Activated T-helper 2 cell treated with anti-CD3 and anti-CD28 coated beads, Interferon-gamma antibody, Interleukin-2, Interleukin-4, amounts not matched to agents 10 μg/mL and 5 μg/mL and 100 μg/mL, durations not matched to agents 14 hours and 24 hours and 36 hours (primary cell): ENCODE data around the gene MANSC1. TPM values are rescaled to one million over a fixed set of nuclear protein-coding genes. Genes with fewer than 3 reads are reported as not detected.

Experiments
- DNase-seq: peaks from one replicate; pipeline ENCODE4 v3.0.0; 2021; ENCODE audit warnings: low spot score
- H3K27ac Mint-ChIP-seq: one replicate; pipeline ENCODE4 v1.8.0; 2021; ENCODE audit warnings: mixed read lengths
- H3K27me3 Mint-ChIP-seq: one replicate; pipeline ENCODE4 v1.8.0; 2021; ENCODE audit warnings: low read depth, mixed read lengths
- H3K36me3 Mint-ChIP-seq: one replicate; pipeline ENCODE4 v1.8.0; 2021; ENCODE audit warnings: low read depth, mixed read lengths
- H3K4me1 Mint-ChIP-seq: one replicate; pipeline ENCODE4 v1.8.0; 2021; ENCODE audit warnings: low read depth, mixed read lengths
- H3K4me3 Mint-ChIP-seq: one replicate; pipeline ENCODE4 v1.8.0; 2021; ENCODE audit warnings: low read depth, mild to moderate bottlenecking, moderate library complexity, mixed read lengths
- H3K9me3 Mint-ChIP-seq: one replicate; pipeline ENCODE4 v1.8.0; 2021; ENCODE audit warnings: mixed read lengths
- intact Hi-C: fragments of 100-400 bp; cut with micrococcal nuclease; formaldehyde crosslinking; loops from one replicate; pipeline ENCODE4 v1.15.1; 2023
- total RNA-seq: library from RNA; stranded (reverse); gene quantifications from 2 replicates; pipeline ENCODE4 v1.2.3, GENCODE V29; 2022

The MANSC1 gene
- total RNA-seq, 1 donor from 2014 or later: 0.25 TPM

DNA sequence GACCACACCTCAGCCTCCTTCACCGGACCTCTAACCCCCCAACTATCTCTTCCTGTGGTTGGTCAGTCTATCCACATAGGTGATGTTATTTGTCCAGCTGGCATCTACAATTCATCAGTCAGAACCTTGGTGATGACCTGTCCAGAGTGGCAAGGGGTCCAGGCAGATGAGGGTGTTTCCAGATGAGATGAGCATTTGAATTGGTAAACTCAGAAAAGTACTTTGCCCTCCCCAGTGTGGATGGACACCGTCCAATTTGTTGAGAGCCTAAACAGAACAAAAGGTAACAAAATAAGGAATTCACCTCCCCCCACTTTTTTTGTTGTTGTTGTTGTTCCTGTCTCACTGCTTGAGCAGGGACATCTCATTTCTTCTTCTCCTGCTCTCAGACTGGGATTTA lies 48.9 kb downstream of the MANSC1 start:
- H3K27ac Mint-ChIP-seq: no peak overlapping the region
- no peak overlapping the region for H3K4me3 Mint-ChIP-seq
- H3K27me3 Mint-ChIP-seq: peaks cover 11% of the 10 kb centered on the region
- intact Hi-C loops: no loop called here
- no peak for DNase-seq
- no peaks in the 10 kb centered on the region for H3K9me3 Mint-ChIP-seq
- H3K4me1 Mint-ChIP-seq: no peaks in the 10 kb centered on the region
- H3K36me3 Mint-ChIP-seq: no peaks in the 10 kb centered on the region

DNA sequence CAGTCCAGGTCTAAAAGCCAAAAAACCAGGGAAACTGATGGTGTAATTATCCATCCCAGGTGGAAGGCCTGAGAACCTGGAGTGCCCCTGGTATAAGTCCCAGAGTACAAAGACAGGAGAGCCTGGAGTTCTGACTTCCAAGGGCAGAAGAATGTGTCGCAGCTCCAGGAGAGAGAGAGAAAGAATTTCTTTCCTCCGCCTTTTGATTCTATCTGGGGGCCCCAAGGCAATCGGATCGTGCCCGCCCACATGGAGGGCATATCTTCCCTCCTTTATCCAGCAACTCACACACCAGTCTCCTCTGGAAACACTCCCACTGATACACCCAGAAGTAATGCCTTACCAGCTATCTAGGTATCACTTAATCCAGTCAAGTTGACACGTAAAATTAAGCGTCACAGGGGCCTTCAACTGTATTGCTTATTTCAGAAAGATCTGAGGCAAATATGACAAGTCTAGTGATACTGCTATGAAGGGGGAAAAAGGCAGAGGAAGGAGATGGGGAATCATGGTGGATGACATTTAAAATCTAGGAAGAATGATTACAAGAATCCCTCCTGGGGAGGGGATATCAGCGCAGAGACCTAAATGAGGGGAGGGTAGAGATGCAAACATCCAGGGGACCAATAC lies 52.7 kb downstream of the MANSC1 start:
- Mint-ChIP-seq H3K27me3 (peaks cover 4% of the 10 kb centered on the region), H3K4me1 (no peaks in the 10 kb centered on the region), H3K4me3 (no peak overlapping the region), H3K27ac (no peak overlapping the region), H3K36me3 (no peaks in the 10 kb centered on the region), H3K9me3 (no peaks in the 10 kb centered on the region)
- no peak for DNase-seq
- intact Hi-C loops: no loop called here

- H3K27ac Mint-ChIP-seq: no peak overlapping the region
- peaks cover 2% of the 10 kb centered on the region for H3K27me3 Mint-ChIP-seq
These were observed 55.6 kb downstream of the MANSC1 start for GRCh38 chr12:12294215-12295005.

DNA sequence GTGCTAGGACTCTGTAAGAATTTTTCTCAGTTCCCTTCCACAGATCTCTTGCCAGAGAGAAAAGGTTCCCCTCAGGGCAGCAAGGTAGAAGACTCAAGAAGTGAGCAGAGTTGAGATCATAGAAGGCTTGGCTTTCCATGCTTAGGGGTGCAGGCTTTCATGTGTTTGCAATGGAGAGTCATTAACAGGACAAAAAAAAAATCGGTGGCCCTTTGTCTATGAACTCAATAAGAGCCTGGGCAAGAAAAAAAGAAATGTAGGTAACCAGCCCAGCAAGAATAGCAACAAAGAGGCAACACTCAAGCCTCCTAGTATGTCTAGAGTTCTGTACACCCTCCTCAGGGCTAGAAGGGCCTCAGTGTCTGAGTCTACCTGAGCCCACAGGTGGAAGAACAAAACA lies 59.8 kb downstream of the MANSC1 start:
- H3K27ac Mint-ChIP-seq: no peak overlapping the region
- intact Hi-C loops: no loop called here
- no peaks in the 10 kb centered on the region for H3K4me1 Mint-ChIP-seq
- no peaks in the 10 kb centered on the region for H3K36me3 Mint-ChIP-seq
- H3K9me3 Mint-ChIP-seq: no peaks in the 10 kb centered on the region
- H3K27me3 Mint-ChIP-seq: peaks cover 3% of the 10 kb centered on the region
- H3K4me3 Mint-ChIP-seq: no peak overlapping the region
- DNase-seq: no peak

More at GRCh38 chr12:12294215-12295005, 55.6 kb downstream of the MANSC1 start:
- Mint-ChIP-seq H3K4me1 (no peaks in the 10 kb centered on the region), H3K4me3 (no peak overlapping the region), H3K36me3 (no peaks in the 10 kb centered on the region), H3K9me3 (no peaks in the 10 kb centered on the region)
- no peak for DNase-seq
- intact Hi-C loops: no loop called here

DNA sequence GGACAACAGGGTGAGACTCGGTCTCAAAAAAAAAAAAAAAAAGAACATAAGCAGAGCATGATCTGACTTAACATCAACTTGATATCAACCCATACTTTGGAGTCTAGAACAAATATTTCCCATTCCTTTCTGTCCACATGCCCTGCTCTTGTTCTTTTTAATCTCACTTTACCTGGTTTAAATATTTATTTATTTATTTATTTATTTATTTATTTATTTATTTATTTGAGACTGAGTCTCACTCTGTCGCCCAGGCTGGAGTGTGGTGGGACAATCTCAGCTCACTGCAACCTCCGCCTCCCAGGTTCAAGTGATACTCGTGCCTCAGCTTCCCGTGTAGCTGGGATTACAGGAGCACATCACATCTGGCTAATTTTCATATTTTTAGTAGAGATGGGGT lies 63.6 kb downstream of the MANSC1 start:
- Mint-ChIP-seq H3K4me1 (no peaks in the 10 kb centered on the region), H3K36me3 (no peaks in the 10 kb centered on the region), H3K9me3 (no peaks in the 10 kb centered on the region), H3K27ac (no peak overlapping the region), H3K27me3 (peaks cover 22% of the 10 kb centered on the region), H3K4me3 (no peak overlapping the region)
- no peak for DNase-seq
- intact Hi-C loops: no loop called here

- intact Hi-C loops: no loop called here
- Mint-ChIP-seq H3K36me3 (no peaks in the 10 kb centered on the region), H3K4me1 (no peaks in the 10 kb centered on the region), H3K27ac (no peak overlapping the region), H3K9me3 (no peaks in the 10 kb centered on the region), H3K4me3 (no peak overlapping the region), H3K27me3 (peaks cover 28% of the 10 kb centered on the region)
- DNase-seq: no peak
These were observed 67.1 kb downstream of the MANSC1 start for GRCh38 chr12:12282761-12283425.

DNA sequence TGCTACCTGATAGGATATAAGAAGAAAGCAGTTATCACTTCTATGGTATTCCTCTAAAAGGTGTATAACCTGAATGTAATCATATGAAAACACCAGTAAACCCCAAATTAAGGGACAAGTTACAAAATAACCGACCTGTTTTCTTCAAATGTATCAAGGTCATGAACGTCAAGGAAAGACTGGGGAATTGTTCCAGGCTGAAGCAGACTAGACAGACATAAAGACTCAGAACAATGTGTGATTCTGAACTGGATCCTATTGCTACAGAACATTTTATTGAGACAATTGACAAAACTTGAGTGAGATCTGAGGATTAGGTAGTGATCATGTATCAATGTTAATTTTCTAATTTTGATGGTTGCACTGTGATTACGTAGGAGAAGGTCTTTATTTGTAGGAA lies 67.8 kb downstream of the MANSC1 start:
- Mint-ChIP-seq H3K4me3 (no peak overlapping the region), H3K27me3 (peaks cover 31% of the 10 kb centered on the region)
- intact Hi-C loops: no loop called here

DNA sequence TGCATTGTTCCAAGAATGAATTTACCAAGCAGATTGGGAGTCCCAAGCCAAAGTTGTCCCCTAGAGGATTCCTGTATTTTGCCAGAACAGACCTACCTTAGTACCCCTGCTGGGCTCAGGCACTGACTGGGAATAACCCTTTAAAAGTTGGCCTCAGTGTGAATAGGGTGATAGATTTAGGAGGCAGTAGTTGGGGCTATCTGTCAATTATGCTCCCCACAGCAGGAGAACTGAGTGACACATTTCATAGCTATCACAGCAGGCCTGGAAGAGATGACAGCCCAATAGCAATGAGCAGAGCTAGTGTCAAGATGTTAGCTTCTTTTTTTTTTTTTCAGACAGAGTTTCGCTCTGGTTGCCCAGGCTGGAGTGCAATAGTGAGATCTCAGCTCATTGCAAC lies 68.9 kb downstream of the MANSC1 start:
- no peak overlapping the region for H3K4me3 Mint-ChIP-seq
- H3K27me3 Mint-ChIP-seq: peaks cover 32% of the 10 kb centered on the region
- no peaks in the 10 kb centered on the region for H3K9me3 Mint-ChIP-seq
- no peak overlapping the region for H3K27ac Mint-ChIP-seq
- intact Hi-C loops: no loop called here
- H3K36me3 Mint-ChIP-seq: no peaks in the 10 kb centered on the region
- no peak for DNase-seq
- H3K4me1 Mint-ChIP-seq: no peaks in the 10 kb centered on the region

More for the DNA sequence above, 67.8 kb downstream of the MANSC1 start:
- DNase-seq: no peak
- Mint-ChIP-seq H3K9me3 (no peaks in the 10 kb centered on the region), H3K36me3 (no peaks in the 10 kb centered on the region), H3K4me1 (no peaks in the 10 kb centered on the region), H3K27ac (no peak overlapping the region)

- no peak for DNase-seq
- Mint-ChIP-seq H3K9me3 (no peaks in the 10 kb centered on the region), H3K27me3 (peaks cover 34% of the 10 kb centered on the region), H3K27ac (no peak overlapping the region), H3K36me3 (no peaks in the 10 kb centered on the region), H3K4me3 (no peak overlapping the region), H3K4me1 (no peaks in the 10 kb centered on the region)
- intact Hi-C loops: no loop called here
These were observed 71.1 kb downstream of the MANSC1 start for GRCh38 chr12:12278899-12279298.

Other genes starting within 250 kb of the MANSC1 start
- gene LRP6, start 83.2 kb downstream of the MANSC1 start, total RNA-seq: 0.55 and 1.5 TPM in 2 replicates
- 41.8 and 45.9 TPM in 2 replicates for gene BORCS5, start 6.8 kb upstream of the MANSC1 start, total RNA-seq
- gene DUSP16, start 212.6 kb upstream of the MANSC1 start, total RNA-seq: 64.7 and 66.5 TPM in 2 replicates